ENCODE data around the gene RNF207. TPM values are rescaled to one million over a fixed set of nuclear protein-coding genes. Genes with fewer than 3 reads are reported as not detected.

Gene RNF207
- total RNA-seq, 3 donors from 2014 or later (not counting 1 experiment from before 2014, with no cell fraction given): 2.1 to 5.5 (median 2.3) TPM

DNA sequence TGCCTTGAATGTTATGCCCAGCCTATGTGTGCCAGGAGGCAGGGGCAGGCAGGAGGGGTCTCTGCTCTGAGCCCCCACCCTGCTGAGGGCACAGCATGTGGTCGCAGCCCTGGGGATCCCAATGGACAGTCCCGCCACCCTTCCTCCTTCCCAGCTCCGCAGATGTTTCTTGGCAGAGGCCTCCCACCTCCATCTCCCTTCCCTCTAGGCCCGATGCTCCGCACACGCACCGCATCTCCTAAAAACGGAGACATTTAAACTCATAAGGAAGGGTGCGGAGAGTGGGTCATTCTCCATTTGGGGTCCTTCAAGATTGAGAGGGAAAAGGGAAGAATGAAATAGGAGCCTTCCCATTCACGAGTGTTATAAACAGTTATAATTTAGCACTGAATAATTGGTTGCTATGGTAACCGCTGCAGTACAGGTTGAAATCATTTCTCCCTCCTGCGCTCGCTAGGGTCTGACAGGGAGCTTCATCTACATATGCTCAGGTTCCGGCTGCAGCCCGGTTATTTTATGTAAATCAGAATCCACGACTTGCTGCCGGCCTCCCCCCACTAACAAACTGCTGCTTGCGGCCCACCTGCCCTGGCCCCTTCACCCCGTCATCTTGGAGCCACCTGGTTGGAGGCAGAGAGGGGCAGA, 41.8 kb upstream of the RNF207 start:
- intact Hi-C loops (cut with micrococcal nuclease): no loop called here
- ATAC-seq (no peak), DNase-seq (no peak)
- TF ChIP-seq, protein P1, sequence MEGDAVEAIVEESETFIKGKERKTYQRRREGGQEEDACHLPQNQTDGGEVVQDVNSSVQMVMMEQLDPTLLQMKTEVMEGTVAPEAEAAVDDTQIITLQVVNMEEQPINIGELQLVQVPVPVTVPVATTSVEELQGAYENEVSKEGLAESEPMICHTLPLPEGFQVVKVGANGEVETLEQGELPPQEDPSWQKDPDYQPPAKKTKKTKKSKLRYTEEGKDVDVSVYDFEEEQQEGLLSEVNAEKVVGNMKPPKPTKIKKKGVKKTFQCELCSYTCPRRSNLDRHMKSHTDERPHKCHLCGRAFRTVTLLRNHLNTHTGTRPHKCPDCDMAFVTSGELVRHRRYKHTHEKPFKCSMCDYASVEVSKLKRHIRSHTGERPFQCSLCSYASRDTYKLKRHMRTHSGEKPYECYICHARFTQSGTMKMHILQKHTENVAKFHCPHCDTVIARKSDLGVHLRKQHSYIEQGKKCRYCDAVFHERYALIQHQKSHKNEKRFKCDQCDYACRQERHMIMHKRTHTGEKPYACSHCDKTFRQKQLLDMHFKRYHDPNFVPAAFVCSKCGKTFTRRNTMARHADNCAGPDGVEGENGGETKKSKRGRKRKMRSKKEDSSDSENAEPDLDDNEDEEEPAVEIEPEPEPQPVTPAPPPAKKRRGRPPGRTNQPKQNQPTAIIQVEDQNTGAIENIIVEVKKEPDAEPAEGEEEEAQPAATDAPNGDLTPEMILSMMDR (IDR thresholded peaks at IDR 0.05): no peak
- Mint-ChIP-seq H3K36me3 (no peaks in the 10 kb centered on the region), H3K9me3 (no peaks in the 10 kb centered on the region), H3K4me3 (no peak overlapping the region), H3K27me3 (ENCODE audit: low read depth in 2 of 2) (peaks cover 7 to 17% of the 10 kb centered on the region in 2 donors), H3K27ac (no peak overlapping the region), H3K4me1 (no peaks in the 10 kb centered on the region)
- no peaks in the 10 kb centered on the region for H3K4me1 ChIP-seq (ENCODE audit: control insufficient read depth, insufficient read depth, low read length)
- WGBS (ENCODE audit: insufficient coverage): 81% methylated on average over 19 of the region's 19 CpGs
- no peaks in the 10 kb centered on the region for H3K9me3 ChIP-seq (ENCODE audit: control insufficient read depth, insufficient read depth, low read length)
- H3K27me3 ChIP-seq (ENCODE audit: control insufficient read depth, insufficient read depth, low read length): peaks cover 2% of the 10 kb centered on the region
- no peaks in the 10 kb centered on the region for H3K36me3 ChIP-seq (ENCODE audit: control insufficient read depth, insufficient read depth, low read length)
- no peak overlapping the region for H3K4me3 ChIP-seq (ENCODE audit: low read length)
- H3K27ac ChIP-seq (ENCODE audit: low read length): no peak overlapping the region

DNA sequence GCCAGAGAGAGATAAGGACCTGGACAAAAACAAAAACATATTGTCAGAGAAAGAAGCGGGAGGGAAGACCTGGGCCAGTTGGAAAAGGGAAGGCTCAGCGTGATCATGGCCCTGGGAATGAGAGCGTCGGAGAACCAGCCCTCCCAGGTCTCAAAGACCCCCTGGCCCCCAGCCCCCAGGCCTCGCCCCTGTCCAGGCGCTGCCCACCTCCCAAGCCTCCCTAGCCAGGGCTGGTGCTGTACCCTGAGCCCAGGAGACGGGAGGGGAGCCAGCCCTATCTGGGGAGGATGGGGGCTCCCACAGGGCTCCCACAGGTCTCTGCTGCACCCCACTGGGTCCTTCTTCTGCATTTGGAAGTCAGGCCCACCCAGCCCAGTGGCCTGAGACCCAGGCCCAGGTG, 40.9 kb upstream of the RNF207 start:
- no peaks in the 10 kb centered on the region for H3K36me3 Mint-ChIP-seq
- intact Hi-C loops (cut with micrococcal nuclease): no loop called here
- WGBS (ENCODE audit: insufficient coverage): 79% methylated on average over 6 of the region's 7 CpGs

DNA sequence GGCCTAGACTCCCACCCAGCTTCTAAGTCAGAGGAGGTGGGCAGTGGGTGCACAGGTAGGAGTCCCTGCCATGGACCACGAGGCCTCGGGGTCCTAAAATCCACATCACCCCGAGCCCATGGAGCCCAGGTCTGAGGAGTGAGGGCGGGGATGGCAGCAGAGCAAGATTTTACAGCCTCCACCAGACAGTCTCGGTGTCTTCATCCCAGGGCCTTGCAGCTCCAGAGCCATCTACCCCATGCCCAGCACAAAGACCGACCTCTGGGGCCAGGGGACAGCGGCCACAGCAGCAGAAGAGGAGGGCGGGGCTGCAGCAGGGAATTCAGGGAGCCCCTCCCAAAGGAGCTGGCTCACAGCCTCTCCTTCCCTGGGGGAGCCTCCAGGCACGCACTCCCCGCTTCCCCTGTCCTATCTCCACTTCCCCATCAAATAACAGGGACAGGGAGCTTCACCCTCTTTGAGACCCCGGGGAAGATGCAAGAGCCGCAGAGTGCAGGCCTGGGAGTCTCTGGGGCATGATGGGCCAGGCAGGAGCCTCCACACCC, 40.4 kb upstream of the RNF207 start:
- DNase-seq (no peak), ATAC-seq (no peak)
- Histone ChIP-seq H3K4me1 (ENCODE audit: control insufficient read depth, insufficient read depth, low read length) (no peaks in the 10 kb centered on the region), H3K27ac (ENCODE audit: low read length) (no peak overlapping the region), H3K4me3 (ENCODE audit: low read length) (no peak overlapping the region), H3K27me3 (ENCODE audit: control insufficient read depth, insufficient read depth, low read length) (peaks cover 2% of the 10 kb centered on the region), H3K9me3 (ENCODE audit: control insufficient read depth, insufficient read depth, low read length) (no peaks in the 10 kb centered on the region), H3K36me3 (ENCODE audit: control insufficient read depth, insufficient read depth, low read length) (no peaks in the 10 kb centered on the region)
- Mint-ChIP-seq H3K4me3 (no peak overlapping the region), H3K36me3 (no peaks in the 10 kb centered on the region), H3K27ac (no peak overlapping the region), H3K27me3 (ENCODE audit: low read depth in 2 of 2) (peaks cover 0 to 9% of the 10 kb centered on the region in 2 donors), H3K4me1 (no peaks in the 10 kb centered on the region), H3K9me3 (no peaks in the 10 kb centered on the region)
- WGBS (ENCODE audit: insufficient coverage): 79% methylated on average over 12 of the region's 12 CpGs
- intact Hi-C loops (cut with micrococcal nuclease): no loop called here
- TF ChIP-seq, protein P1 (IDR thresholded peaks at IDR 0.05): no peak

More for the DNA sequence above, 40.9 kb upstream of the RNF207 start:
- no peaks in the 10 kb centered on the region for H3K9me3 ChIP-seq (ENCODE audit: control insufficient read depth, insufficient read depth, low read length)
- H3K27me3 ChIP-seq (ENCODE audit: control insufficient read depth, insufficient read depth, low read length): peaks cover 2% of the 10 kb centered on the region
- H3K4me1 ChIP-seq (ENCODE audit: control insufficient read depth, insufficient read depth, low read length): no peaks in the 10 kb centered on the region
- H3K4me3 ChIP-seq (ENCODE audit: low read length): no peak overlapping the region
- no peak overlapping the region for H3K27ac ChIP-seq (ENCODE audit: low read length)
- H3K4me1 Mint-ChIP-seq: no peaks in the 10 kb centered on the region
- H3K9me3 Mint-ChIP-seq: no peaks in the 10 kb centered on the region
- H3K4me3 Mint-ChIP-seq: no peak overlapping the region
- no peak for ATAC-seq
- DNase-seq: no peak
- H3K27me3 Mint-ChIP-seq (ENCODE audit: low read depth in 2 of 2): peaks cover 0 to 9% of the 10 kb centered on the region in 2 donors
- no peak overlapping the region for H3K27ac Mint-ChIP-seq
- TF ChIP-seq, protein P1 (IDR thresholded peaks at IDR 0.05): no peak
- H3K36me3 ChIP-seq (ENCODE audit: control insufficient read depth, insufficient read depth, low read length): no peaks in the 10 kb centered on the region

DNA sequence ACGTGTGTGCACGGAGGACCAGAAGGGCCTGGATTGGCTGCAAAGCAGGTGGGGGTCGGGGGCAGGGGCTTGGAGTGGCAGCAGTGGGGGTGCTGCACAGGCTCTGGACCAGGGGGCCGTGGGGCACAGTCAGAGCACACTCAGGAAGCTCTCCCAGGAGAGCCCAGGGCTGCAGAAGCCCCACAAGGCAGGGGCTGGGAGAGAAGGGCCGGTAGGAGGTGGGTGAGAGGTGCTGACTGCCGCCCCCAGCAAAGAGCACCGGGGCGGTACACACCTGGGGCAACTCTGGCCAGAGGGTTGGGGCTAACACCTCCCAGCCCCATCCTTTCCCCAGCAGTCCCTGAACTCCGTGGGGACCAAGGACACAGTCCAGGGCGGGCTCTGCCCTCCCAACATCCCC, 39.7 kb upstream of the RNF207 start:
- H3K27me3 Mint-ChIP-seq (ENCODE audit: low read depth in 2 of 2): peaks cover 0 to 4% of the 10 kb centered on the region in 2 donors
- TF ChIP-seq, protein P1 (IDR thresholded peaks at IDR 0.05): no peak
- no peak for DNase-seq
- no peak for ATAC-seq
- H3K4me3 Mint-ChIP-seq: no peak overlapping the region
- Histone ChIP-seq H3K27me3 (ENCODE audit: control insufficient read depth, insufficient read depth, low read length) (peaks cover 2% of the 10 kb centered on the region), H3K36me3 (ENCODE audit: control insufficient read depth, insufficient read depth, low read length) (no peaks in the 10 kb centered on the region), H3K27ac (ENCODE audit: low read length) (no peak overlapping the region), H3K4me1 (ENCODE audit: control insufficient read depth, insufficient read depth, low read length) (no peaks in the 10 kb centered on the region), H3K4me3 (ENCODE audit: low read length) (no peak overlapping the region), H3K9me3 (ENCODE audit: control insufficient read depth, insufficient read depth, low read length) (no peaks in the 10 kb centered on the region)
- H3K4me1 Mint-ChIP-seq: no peaks in the 10 kb centered on the region
- no peak overlapping the region for H3K27ac Mint-ChIP-seq
- no peaks in the 10 kb centered on the region for H3K36me3 Mint-ChIP-seq
- no peaks in the 10 kb centered on the region for H3K9me3 Mint-ChIP-seq
- WGBS (ENCODE audit: insufficient coverage): 59% methylated on average over 10 of the region's 10 CpGs
- intact Hi-C loops (cut with micrococcal nuclease): no loop called here

All from natural killer cell (primary cell).